Parathyroid adenoma (tissue), 2 donors: ENCODE data around the gene RAB30.

Source experiments
- H2AFZ ChIP-seq: fragments of 300-600 bp; sonication (generic); one replicate; pipeline ENCODE4 v1.7.0; 2017; ENCODE audit warnings: antibody characterized with exemption, mild to moderate bottlenecking
- H3K27ac ChIP-seq: fragments of 300-600 bp; sonication (generic); one replicate; pipeline ENCODE4 v1.7.0; 2017
- H3K27me3 ChIP-seq: fragments of 300-600 bp; sonication (generic); one replicate; pipeline ENCODE4 v1.7.0; 2017; ENCODE audit warnings: low read length; ENCODE audit not compliant: control insufficient read depth, insufficient read depth
- H3K36me3 ChIP-seq: fragments of 300-600 bp; sonication (generic); one replicate; pipeline ENCODE4 v1.7.0; 2017; ENCODE audit warnings: low read length; ENCODE audit not compliant: control insufficient read depth, insufficient read depth
- H3K4me1 ChIP-seq: fragments of 300-600 bp; sonication (generic); one replicate; pipeline ENCODE4 v1.7.0; 2017; ENCODE audit warnings: control low read depth
- H3K4me2 ChIP-seq: fragments of 300-600 bp; sonication (generic); one replicate; pipeline ENCODE4 v1.7.0; 2017; ENCODE audit warnings: low read length
- H3K4me3 ChIP-seq: fragments of 300-600 bp; sonication (generic); one replicate; pipeline ENCODE4 v1.7.0; 2017; ENCODE audit warnings: low read depth, low read length
- H3K79me2 ChIP-seq: fragments of 300-600 bp; sonication (generic); one replicate; pipeline ENCODE4 v1.7.0; 2017; ENCODE audit warnings: control low read depth
- H3K9ac ChIP-seq: fragments of 300-600 bp; sonication (generic); one replicate; pipeline ENCODE4 v1.7.0; 2017; ENCODE audit warnings: mild to moderate bottlenecking
- H3K9me3 ChIP-seq: fragments of 300-600 bp; sonication (generic); one replicate; pipeline ENCODE4 v1.7.0; 2017; ENCODE audit warnings: low read length; ENCODE audit not compliant: control insufficient read depth
- TF ChIP-seq, protein P1 (sequence below): fragments of 300-600 bp; sonication (generic); IDR thresholded peaks from one replicate; pipeline ENCODE4 v1.7.0; 2017; ENCODE audit warnings: antibody characterized with exemption, mild to moderate bottlenecking
- donor health status: primary hyperparathyroidism.

Gene RAB30

DNA sequence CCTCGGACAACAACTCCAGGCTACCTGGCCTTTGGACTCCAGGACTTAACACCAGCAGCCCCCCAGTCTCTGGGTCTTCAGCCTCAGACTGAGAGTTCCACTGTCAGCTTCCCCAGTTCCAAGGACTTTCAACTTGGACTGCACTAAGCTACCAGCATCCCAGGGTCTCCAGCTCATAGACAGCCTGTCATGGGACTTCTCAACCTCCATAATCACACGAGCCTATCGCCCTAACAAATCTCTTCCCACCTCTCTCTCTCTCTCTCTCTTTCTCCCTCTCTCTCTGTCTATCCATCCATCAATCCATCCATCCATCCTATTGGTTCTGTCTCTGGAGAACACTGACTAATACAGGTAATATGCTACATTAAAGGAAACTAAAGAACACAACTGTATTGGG, 10.7 kb downstream of the RAB30 start:
- no peaks in the 10 kb centered on the region for H3K27me3 ChIP-seq
- TF ChIP-seq, protein P1, sequence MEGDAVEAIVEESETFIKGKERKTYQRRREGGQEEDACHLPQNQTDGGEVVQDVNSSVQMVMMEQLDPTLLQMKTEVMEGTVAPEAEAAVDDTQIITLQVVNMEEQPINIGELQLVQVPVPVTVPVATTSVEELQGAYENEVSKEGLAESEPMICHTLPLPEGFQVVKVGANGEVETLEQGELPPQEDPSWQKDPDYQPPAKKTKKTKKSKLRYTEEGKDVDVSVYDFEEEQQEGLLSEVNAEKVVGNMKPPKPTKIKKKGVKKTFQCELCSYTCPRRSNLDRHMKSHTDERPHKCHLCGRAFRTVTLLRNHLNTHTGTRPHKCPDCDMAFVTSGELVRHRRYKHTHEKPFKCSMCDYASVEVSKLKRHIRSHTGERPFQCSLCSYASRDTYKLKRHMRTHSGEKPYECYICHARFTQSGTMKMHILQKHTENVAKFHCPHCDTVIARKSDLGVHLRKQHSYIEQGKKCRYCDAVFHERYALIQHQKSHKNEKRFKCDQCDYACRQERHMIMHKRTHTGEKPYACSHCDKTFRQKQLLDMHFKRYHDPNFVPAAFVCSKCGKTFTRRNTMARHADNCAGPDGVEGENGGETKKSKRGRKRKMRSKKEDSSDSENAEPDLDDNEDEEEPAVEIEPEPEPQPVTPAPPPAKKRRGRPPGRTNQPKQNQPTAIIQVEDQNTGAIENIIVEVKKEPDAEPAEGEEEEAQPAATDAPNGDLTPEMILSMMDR: no peak
- peaks cover 3% of the 10 kb centered on the region for H3K79me2 ChIP-seq
- no peak overlapping the region for H3K4me3 ChIP-seq
- no peak overlapping the region for H2AFZ ChIP-seq
- H3K27ac ChIP-seq: no peak overlapping the region
- H3K4me2 ChIP-seq: no peak overlapping the region
- no peaks in the 10 kb centered on the region for H3K9me3 ChIP-seq
- H3K36me3 ChIP-seq: no peaks in the 10 kb centered on the region
- no peaks in the 10 kb centered on the region for H3K4me1 ChIP-seq
- no peak overlapping the region for H3K9ac ChIP-seq

- TF ChIP-seq, protein P1: no peak
- Histone ChIP-seq H3K4me2 (no peak overlapping the region), H3K79me2 (peaks cover 3% of the 10 kb centered on the region), H3K9ac (no peak overlapping the region), H3K4me1 (no peaks in the 10 kb centered on the region), H3K27me3 (no peaks in the 10 kb centered on the region), H3K4me3 (no peak overlapping the region), H2AFZ (no peak overlapping the region), H3K36me3 (no peaks in the 10 kb centered on the region), H3K27ac (no peak overlapping the region), H3K9me3 (no peaks in the 10 kb centered on the region)
Observed at GRCh38 chr11:83057721-83058120, 14.0 kb downstream of the RAB30 start.

DNA sequence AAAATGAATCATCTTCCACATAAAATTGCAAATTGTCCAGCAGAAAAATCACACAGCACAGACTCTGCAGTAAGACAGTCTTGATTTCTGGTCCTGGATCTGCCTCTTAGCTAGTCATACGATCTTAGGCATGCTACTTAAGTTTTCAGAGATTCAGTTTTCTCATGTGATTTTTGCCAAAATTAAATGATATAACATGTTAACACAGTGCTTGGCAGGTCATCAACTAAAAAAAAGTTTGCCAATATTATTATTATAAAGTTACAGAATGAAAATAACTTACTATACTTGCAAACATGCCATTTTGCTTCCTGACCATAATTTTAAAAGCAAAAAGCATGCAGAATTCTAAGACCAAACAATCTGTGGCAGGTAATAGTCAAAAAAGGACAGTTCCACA, 15.1 kb downstream of the RAB30 start:
- H3K27me3 ChIP-seq: no peaks in the 10 kb centered on the region
- H3K79me2 ChIP-seq: peaks cover 3% of the 10 kb centered on the region
- no peaks in the 10 kb centered on the region for H3K4me1 ChIP-seq
- H2AFZ ChIP-seq: no peak overlapping the region
- H3K4me3 ChIP-seq: no peak overlapping the region
- no peak overlapping the region for H3K9ac ChIP-seq
- no peak overlapping the region for H3K4me2 ChIP-seq
- H3K9me3 ChIP-seq: no peaks in the 10 kb centered on the region
- no peak overlapping the region for H3K27ac ChIP-seq
- TF ChIP-seq, protein P1: no peak
- H3K36me3 ChIP-seq: no peaks in the 10 kb centered on the region

- H3K36me3 ChIP-seq: no peaks in the 10 kb centered on the region
- H3K27ac ChIP-seq: no peak overlapping the region
Observed at GRCh38 chr11:83056204-83056603, 15.5 kb downstream of the RAB30 start.

GRCh38 chr11:83054904-83055380, 16.8 kb downstream of the RAB30 start:
- no peaks in the 10 kb centered on the region for H3K4me1 ChIP-seq
- TF ChIP-seq, protein P1: no peak
- no peaks in the 10 kb centered on the region for H3K36me3 ChIP-seq
- no peaks in the 10 kb centered on the region for H3K9me3 ChIP-seq
- no peak overlapping the region for H2AFZ ChIP-seq
- no peak overlapping the region for H3K4me3 ChIP-seq
- H3K79me2 ChIP-seq: peaks cover 3% of the 10 kb centered on the region
- H3K9ac ChIP-seq: no peak overlapping the region
- H3K4me2 ChIP-seq: no peak overlapping the region
- no peak overlapping the region for H3K27ac ChIP-seq
- no peaks in the 10 kb centered on the region for H3K27me3 ChIP-seq

More at GRCh38 chr11:83056204-83056603, 15.5 kb downstream of the RAB30 start:
- Histone ChIP-seq H3K4me1 (no peaks in the 10 kb centered on the region), H3K9ac (no peak overlapping the region), H3K4me3 (no peak overlapping the region), H3K27me3 (no peaks in the 10 kb centered on the region), H3K79me2 (peaks cover 3% of the 10 kb centered on the region), H3K4me2 (no peak overlapping the region), H3K9me3 (no peaks in the 10 kb centered on the region), H2AFZ (no peak overlapping the region)
- TF ChIP-seq, protein P1: no peak
